NCI-H82 treated with DMSO at 0.1 percent for 48 hours (cell line): ENCODE measurements around the gene MYL5.

Experiments
- DNase-seq: peaks from one replicate; lab custom pipeline; 2025; ENCODE audit not compliant: unreplicated experiment; lab: John Stamatoyannopoulos, UW

Gene MYL5

DNA sequence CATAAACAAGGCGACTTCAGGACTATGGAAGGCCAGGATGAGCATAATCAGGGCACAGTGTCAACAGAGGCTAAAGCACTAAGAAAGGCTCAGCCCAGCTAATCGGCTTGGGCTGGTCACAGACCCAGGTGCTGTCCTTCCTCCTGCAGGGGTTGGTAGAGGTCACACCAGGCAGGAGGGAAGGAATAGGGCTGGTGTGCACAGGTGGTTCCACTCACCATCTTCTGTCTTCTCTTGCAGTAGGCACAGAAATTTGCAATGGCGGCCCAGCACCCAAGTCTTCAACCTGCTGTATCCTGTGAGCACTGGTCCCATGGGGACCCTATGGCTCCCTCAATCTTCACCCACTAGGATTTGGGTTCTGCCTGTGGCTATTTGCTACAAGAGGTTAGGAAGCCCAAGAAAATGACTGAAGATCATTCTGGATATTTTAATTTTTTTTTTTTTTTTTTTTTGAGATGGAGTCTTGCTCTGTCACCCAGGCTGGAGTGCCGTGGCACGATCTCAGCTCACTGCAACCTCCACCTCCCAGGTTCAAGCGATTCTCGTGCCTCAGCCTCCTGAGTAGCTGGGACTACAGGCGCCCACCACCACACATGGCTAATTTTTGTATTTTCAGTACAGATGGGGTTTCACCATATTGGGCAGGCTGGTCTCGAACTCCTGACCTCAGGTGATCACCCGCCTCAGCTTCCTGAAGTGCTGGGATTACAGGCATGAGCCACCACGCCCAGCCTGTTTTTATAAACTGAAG lies 4.4 kb upstream of the MYL5 start:
- DNase-seq = peak; percentile 6

- no peak for DNase-seq
Measured at GRCh38 chr4:671769-672168, 2.6 kb upstream of the MYL5 start.

DNA sequence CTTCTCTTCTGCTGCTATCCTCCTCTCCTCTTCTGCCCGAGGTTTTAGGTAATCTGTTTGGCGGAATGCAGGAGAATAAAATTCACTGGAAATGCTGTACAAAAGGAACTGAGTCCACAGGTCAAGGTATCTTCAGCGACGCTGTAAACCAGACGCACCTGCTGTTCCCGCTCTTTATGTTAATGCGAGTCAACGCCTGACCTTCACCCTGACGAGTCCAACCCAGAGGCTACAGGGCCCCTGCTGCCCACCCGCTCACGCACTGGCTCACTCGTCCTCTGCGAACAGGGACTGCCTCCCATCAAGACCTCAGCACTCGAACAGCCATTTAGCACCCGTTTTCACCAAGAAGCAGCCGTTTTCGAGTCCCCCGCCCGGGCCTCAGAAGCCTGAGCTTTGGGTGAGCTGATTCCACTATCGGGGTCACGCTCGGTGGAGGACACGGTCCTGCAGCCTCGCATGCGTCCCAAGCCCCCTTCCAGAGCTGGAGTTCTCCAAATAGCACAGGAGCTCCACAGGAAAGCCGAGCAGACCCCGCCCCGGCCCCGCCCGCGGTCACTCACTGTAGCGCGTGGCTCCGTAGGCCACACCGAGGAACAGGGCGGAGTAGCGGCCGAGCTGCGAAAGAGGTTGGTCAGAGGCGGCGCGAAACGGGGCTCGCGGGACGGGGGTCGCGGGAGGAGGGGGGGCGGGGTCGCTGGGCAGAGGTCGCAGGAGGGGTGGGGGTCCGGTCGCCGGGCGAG lies 822 bp upstream of the MYL5 start:
- DNase-seq = no peak

DNA sequence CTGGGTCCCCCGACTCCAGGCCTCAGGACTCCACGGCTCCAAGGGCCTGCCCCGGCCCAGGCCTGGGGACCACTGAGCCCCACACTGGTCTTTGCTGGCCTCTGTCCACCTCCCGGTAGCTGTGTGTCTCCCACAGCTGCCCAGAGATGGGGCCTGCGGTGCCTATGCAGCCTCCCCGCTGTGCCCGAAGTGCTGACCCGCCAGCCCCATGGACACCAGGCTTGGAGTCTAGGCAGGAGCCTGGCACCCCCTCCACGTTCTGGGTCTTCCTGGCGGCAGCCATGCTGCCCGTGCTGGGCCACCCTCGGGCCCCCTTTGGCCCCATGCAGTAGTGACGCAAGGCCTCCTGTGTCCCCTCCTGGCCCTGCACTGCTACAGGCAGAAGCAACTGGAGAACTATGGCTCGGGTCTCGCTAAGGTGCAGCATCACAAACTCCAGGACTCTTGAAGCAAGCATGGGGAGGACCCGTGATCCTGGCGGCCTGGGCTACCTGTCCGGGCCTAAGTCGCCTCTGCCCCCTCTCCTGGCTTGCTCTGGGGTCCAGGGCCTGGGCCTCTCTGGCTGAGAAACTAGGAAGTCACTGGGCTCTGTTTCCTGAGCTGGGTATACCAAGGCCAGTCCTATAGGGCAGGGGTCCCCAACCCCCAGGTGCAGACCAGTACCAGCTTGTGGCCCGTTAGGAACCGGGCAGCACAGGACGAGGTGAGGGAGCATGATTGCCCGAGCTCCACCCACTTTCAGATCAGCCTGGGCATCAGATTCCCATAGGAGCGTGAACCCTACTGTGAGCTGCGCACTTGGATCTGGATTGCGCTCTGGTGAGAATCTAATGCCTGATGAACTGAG lies 917 bp downstream of the MYL5 start:
- DNase-seq = no peak

GRCh38 chr4:675980-676870 lies 1.9 kb downstream of the MYL5 start:
- DNase-seq = no peak

DNA sequence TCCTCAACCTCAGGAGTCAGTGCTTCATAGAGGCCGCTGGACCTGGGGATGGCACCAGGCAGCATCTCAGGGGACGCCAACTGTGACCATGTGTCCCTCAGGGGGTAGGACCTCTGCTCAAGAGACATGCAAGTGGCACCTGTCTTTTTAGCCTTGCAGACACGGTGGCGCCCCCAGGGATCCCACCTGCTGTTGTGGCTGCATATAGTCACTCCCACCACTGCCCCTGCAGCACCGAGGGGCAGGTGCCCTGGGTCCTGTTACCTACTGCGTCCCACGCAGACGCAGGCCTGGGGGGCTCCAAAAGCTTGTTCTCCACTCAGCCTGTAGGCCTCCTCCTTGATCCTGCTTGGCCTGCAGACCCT lies 2.5 kb downstream of the MYL5 start:
- no peak for DNase-seq

DNA sequence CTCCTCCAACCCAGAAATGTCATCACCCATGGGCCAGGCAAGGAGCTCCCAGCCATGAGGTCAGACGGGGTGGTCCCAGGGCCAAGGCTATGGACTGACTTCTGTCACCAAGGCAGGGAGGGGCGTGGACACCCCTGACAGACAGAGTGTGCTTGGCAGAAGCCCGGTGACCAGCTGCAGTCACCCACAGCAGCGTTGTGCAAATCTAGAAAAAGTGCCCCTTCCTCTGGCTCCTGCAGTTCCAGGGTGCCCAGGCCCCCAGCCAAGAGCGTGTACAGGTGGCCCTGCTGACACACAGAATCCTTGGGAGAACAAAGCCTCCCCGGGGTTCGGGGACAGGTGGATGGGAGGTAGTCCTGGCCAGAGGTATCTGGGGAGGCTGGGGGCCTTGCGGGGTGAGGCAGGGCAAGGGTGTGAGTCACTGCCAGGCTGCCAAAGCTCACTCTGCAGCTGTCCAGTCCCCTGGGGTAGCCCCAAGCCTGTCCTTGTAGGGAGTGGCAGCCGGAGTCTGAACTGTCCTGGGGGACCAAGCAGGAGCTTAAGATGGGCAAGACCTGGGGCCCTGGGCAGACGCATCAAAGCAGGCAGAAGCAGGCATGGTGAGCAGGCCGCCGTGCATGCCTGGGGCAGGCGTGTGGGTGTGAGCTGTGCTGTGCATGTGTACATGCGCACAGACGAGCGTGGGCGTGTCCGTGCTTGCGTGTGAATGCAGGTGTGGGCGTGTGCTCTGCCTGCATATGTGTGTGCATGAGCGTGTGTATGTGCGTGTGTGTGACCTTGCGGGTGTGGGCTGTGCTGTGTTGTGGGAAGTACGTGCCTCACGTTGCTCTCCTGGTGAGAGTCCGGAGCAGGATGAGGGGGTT lies 3.3 kb downstream of the MYL5 start:
- no peak for DNase-seq

GRCh38 chr4:678331-679103 lies 4.2 kb downstream of the MYL5 start:
- DNase-seq = no peak

- DNase-seq = no peak
Measured at GRCh38 chr4:679104-679481, 4.8 kb downstream of the MYL5 start.

- DNase-seq = no peak
Measured at GRCh38 chr4:679629-680028, 5.3 kb downstream of the MYL5 start.

DNA sequence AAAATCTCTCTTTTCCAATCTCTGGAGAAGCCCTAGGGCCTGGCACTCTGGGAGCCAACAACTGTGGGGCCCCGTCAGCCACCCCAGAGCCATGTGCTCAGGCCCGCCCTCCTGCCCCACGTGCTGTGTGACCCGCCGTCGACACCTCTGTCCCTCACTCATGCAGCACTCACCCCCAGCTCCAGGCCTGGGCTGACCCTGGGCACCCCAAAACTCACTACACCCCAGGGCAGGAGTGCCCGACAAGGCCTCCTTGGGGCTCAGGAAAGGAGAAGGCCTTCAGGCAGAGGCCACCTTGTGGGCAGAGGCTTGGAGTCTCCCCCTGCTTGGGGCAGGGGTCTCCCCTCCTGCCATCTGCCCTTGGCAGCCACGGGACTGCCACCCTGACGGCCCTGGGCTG lies 5.7 kb downstream of the MYL5 start:
- no peak for DNase-seq

- DNase-seq = no peak
Measured at GRCh38 chr4:680551-680927, 6.2 kb downstream of the MYL5 start.

DNA sequence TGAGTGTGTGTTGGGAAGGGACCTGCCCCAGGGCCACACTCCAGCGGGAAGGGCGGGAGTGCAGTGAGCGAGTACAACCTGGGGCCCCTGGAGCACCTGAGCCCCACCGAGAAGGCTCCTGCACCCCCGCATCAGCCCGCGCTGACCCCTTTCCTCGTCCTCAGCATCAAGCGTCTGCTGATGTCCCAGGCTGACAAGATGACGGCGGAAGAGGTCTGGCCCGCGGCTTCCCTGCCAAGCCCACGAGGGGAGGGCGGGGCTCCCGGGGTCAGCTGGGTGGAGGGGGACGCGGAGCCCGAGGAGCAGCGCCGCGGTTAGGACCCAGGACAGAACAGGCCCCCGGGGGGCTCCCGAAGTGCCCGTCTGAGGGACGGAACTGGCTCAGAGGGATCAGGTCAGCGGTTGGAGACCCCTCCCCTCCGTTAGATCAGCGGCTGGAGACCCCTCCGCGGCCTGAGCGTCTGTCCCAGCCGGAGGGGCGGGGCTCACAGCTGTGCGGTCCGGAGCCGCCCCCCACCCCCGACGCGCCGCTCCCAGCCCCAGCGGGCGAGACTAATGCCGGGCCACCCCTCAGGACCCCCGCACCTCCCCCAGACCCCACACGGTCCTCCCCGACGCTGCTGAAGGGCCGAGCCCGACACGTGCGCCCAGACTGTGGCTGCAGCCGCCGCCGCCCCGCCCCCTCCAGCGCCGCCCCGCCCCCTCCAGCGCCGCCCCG lies 6.7 kb downstream of the MYL5 start:
- DNase-seq = no peak

- peak; percentile 1 for DNase-seq
Measured at GRCh38 chr4:681736-682451, 7.6 kb downstream of the MYL5 start.

- DNase-seq = no peak
Measured at GRCh38 chr4:682490-683172, 8.3 kb downstream of the MYL5 start.

GRCh38 chr4:683247-683897 lies 9.0 kb downstream of the MYL5 start:
- DNase-seq = no peak
